ENCODE results near the gene OR4M2. TPM values are rescaled to one million over a fixed set of nuclear protein-coding genes. Genes with fewer than 3 reads are reported as not detected.
"Not testable (repeated sequence)": the region's sequence is repeated elsewhere in the genome, so short reads cannot be mapped to it uniquely, and the experiment has no call there.

OR4M2 gene, protein sequence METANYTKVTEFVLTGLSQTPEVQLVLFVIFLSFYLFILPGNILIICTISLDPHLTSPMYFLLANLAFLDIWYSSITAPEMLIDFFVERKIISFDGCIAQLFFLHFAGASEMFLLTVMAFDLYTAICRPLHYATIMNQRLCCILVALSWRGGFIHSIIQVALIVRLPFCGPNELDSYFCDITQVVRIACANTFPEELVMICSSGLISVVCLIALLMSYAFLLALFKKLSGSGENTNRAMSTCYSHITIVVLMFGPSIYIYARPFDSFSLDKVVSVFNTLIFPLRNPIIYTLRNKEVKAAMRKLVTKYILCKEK
- total RNA-seq, result not detected

DNA sequence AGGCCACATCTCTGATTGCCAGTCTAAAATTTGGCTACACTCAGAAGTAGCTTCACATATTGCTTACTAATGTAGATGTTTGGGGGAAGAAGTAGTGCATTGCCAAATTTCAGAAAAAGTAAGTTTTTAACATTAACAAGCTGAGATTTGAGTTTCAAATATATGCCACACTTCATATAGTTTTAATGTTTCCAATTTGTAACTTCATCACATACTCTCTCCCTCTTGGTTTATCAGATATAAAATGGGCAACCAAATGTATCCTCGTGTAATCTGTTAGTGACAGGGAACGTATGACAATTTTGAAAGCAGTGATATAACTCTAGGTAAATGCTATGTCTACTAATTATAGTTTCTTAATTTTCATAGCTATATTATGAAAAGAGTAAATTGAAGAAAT lies at the start of gene OR4M2:
TSS of gene OR4M2 (plus strand) at position 301 of the 400 bp plus-strand sequence. CDS start at position 399, 98 bp downstream.
- H3K27me3 ChIP-seq (ENCODE audit: insufficient read depth, low read length); H3K4me1 ChIP-seq (ENCODE audit: insufficient read depth, low read length); H3K9me3 ChIP-seq (ENCODE audit: low read depth, low read length); H3K4me3 ChIP-seq (ENCODE audit: low read length): not testable (repeated sequence)

DNA sequence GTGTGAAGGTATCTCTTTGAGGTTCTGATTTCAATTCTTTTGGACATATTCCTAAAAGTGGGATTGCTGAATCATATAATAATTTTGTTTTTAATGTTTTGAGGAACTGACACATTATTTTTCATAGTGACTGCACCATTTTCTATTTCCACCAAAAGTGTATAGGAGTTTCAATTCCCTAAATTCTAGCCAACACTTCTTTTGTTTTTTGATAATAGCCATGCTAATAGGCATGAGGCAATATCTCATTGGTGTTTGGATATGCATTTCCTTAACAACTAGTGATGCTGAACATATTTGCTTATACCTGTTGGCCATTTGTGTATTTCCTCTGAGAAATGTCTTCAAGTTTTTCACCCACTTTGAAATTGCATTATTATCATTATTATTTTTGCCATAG lies 11.1 kb upstream of the OR4M2 start:
- not testable (repeated sequence) for H3K27me3 ChIP-seq (ENCODE audit: insufficient read depth, low read length); H3K9me3 ChIP-seq (ENCODE audit: low read depth, low read length); H3K4me3 ChIP-seq (ENCODE audit: low read length)

DNA sequence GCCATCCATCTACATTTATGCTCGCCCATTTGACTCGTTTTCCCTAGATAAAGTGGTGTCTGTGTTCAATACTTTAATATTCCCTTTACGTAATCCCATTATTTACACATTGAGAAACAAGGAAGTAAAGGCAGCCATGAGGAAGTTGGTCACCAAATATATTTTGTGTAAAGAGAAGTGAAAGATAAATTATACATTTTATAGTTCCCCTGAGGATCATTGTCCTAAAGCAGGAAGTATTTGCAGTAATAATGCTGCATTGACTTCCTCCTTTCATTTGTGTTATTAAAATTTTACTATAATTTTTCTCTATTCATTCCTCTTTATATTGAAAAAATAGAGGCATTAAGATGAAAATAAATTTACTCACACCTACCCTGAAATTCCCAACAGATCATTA lies 1.1 kb downstream of the OR4M2 start:
- H3K9me3 ChIP-seq (ENCODE audit: low read depth, low read length); H3K27me3 ChIP-seq (ENCODE audit: insufficient read depth, low read length); H3K4me3 ChIP-seq (ENCODE audit: low read length); H3K4me1 ChIP-seq (ENCODE audit: insufficient read depth, low read length): not testable (repeated sequence)

More for the DNA sequence above, 11.1 kb upstream of the OR4M2 start:
- not testable (repeated sequence) for H3K4me1 ChIP-seq (ENCODE audit: insufficient read depth, low read length)

DNA sequence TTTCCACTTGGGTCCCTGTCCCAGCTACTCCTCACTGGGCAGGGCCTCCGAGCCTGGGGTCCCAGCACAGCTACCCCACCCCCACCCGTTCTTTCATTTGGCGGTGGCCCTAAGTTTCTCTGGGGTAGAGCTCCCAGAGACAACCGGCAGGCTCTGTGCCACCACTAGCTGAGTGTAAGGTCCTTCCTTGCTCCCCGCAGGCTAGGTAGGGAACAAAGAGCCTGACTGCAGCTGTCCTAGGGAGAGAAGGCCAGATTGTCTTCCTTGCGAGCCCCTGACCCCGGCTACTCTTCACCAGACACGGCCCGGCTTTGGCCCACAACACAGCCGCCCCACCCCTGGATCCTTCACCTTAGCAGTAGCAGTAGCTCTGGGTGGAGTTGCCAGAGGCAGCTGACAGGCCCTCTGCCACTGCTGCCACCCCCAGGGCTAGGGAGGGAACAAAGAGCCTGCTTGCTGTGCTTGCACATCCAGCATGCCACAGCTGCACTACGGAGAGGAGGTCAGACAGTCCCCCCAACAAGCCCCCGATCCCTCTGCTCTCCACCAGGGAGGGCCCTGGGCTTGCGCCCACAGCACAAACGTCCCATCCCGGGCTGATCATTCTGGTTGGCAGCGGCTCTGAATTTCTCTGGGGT lies 18.4 kb downstream of the OR4M2 start:
- not testable (repeated sequence) for H3K9me3 ChIP-seq (ENCODE audit: low read depth, low read length); H3K4me1 ChIP-seq (ENCODE audit: insufficient read depth, low read length); H3K27me3 ChIP-seq (ENCODE audit: insufficient read depth, low read length); H3K4me3 ChIP-seq (ENCODE audit: low read length)

DNA sequence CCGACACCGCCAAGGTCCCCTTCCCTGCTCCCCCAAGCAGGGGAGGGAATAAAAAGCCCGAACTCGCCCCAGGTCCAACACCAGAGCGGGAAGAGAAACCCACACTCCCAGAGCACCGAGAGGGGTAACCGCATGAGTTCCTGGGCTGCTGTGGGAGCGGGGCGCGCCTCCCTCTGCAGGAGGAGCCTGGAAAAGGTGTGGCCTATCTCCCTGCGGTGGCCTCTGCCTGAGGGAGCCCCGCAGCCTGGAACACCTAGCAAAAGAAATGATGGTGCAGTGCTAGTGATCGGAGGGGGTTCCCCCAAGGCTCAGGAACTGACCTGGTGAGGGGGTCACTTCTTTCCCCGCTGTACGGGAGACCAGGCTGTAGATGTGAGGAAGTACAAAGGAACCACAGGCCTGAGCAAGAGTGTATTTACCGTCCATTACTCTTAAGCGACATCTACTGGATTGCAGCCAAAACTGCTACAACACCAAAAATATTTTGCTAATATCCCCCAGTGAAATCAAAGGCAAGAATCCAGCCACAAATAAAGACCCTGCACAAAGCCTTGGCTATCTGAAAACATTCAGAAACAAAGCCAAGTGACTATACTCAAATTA lies 19.1 kb downstream of the OR4M2 start:
- H3K9me3 ChIP-seq (ENCODE audit: low read depth, low read length); H3K4me1 ChIP-seq (ENCODE audit: insufficient read depth, low read length); H3K27me3 ChIP-seq (ENCODE audit: insufficient read depth, low read length); H3K4me3 ChIP-seq (ENCODE audit: low read length): not testable (repeated sequence)

DNA sequence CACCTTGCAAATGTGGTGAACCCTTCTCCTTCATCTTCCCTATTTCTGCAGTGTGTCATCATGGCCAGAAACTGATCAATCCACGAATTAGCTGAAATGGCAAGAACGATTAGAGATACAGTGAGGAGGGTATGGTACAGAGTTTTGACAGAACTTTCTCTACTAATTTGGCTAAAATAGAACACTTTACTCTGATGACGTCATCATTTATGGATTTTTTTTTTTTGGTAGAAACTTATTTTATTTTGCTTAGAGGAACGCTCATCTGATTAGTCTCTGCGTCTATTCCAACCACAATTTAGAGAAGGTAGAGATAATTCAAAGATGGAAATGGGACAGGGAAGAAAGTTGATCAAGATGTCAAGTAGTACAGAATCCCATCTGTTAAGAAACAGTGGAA lies 41.7 kb downstream of the OR4M2 start:
- H3K9me3 ChIP-seq (ENCODE audit: low read depth, low read length), result not testable (repeated sequence)

More for the DNA sequence above, 41.7 kb downstream of the OR4M2 start:
- H3K4me1 ChIP-seq (ENCODE audit: insufficient read depth, low read length); H3K27me3 ChIP-seq (ENCODE audit: insufficient read depth, low read length); H3K4me3 ChIP-seq (ENCODE audit: low read length): not testable (repeated sequence)

Other genes with a start within 250 kb of the OR4M2 start
- gene POTEB, start 202.8 kb upstream of the OR4M2 start, total RNA-seq, result not detected